ENCODE data around the gene E4F1. TPM values are rescaled to one million over a fixed set of nuclear protein-coding genes. Genes with fewer than 3 reads are reported as not detected.

E4F1 gene
- polyA plus RNA-seq, 3 donors: 4.9 to 50.9 (median 5.8) TPM

GRCh38 chr16:2181952-2182351 lies 41.4 kb upstream of the E4F1 start:
- DNase-seq: no peak
- Histone ChIP-seq H3K4me2 (replicated peaks; ENCODE audit: extremely low read depth, low read length, poor library complexity, severe bottlenecking) (no peak overlapping the region), H3K27me3 (ENCODE audit: control insufficient read depth in 2 of 2, insufficient read depth in 2 of 2, low read length in 2 of 2) (peaks cover 0 to 3% of the 10 kb centered on the region in 2 donors), H3K27ac (ENCODE audit: low read depth in 1 of 2, low read length in 2 of 2) (no peak overlapping the region), H3K4me3 (replicated peaks in 1 of 3; ENCODE audit: low read depth in 2 of 3, low read length in 3 of 3) (no peak overlapping the region), H2AFZ (ENCODE audit: insufficient read depth, low read depth, low read length, poor library complexity, severe bottlenecking) (no peak overlapping the region), H3K9ac (ENCODE audit: insufficient read depth, low read length, poor library complexity, severe bottlenecking) (no peak overlapping the region), H3K4me1 (ENCODE audit: control insufficient read depth in 1 of 2, insufficient read depth in 2 of 2, low read length in 2 of 2) (no peaks in the 10 kb centered on the region), H3K9me3 (replicated peaks in 1 of 2; ENCODE audit: control insufficient read depth in 1 of 2, insufficient read depth in 1 of 2, low read length in 2 of 2) (no peaks in the 10 kb centered on the region), H3K36me3 (replicated peaks in 1 of 2; ENCODE audit: control insufficient read depth in 1 of 2, insufficient read depth in 2 of 2, low read length in 2 of 2) (peaks cover 2 to 10% of the 10 kb centered on the region in 2 donors), H3K79me2 (ENCODE audit: insufficient read depth, low read length) (no peaks in the 10 kb centered on the region), H4K20me1 (ENCODE audit: insufficient read depth, low read length) (no peaks in the 10 kb centered on the region)
- peak overlapping the region in 2 of 7 donors; percentile 58 to 64 for H3K27ac Mint-ChIP-seq
- intact Hi-C loops (cut with micrococcal nuclease): no loop called here
- peaks cover 5 to 7% of the 10 kb centered on the region in 2 donors for H3K36me3 Mint-ChIP-seq
- peaks cover 0 to 2% (median 0%) of the 10 kb centered on the region in 7 donors for H3K9me3 Mint-ChIP-seq
- no peak for TF ChIP-seq CTCF (IDR thresholded peaks at IDR 0.05)
- no peaks in the 10 kb centered on the region for H3K4me1 Mint-ChIP-seq
- H3K4me3 Mint-ChIP-seq: no peak overlapping the region
- WGBS (ENCODE audit: insufficient coverage): 96% methylated on average over 19 of the region's 20 CpGs
- peaks cover 2 to 7% (median 3%) of the 10 kb centered on the region in 3 donors for H3K27me3 Mint-ChIP-seq (ENCODE audit: low read depth in 3 of 3)

DNA sequence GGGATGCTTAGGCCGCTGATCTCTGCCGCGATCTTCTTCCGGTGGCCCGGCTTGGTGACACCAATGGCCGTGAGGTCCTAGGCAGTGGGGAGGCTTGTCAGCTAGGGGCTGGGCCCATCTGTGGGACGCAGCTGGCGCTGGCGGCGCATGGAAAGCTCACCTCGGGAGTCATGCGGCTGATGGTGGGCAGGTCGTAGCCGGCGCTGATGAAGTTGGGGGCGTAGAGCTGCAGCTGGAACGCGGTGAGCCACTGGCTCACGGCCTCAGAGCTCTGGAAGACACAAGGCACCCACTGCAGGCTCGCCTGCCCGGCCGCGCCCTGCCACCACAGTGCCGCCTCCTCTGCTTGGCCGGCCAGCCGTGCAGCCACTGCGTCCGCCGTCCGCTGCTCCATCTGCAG lies 39.7 kb upstream of the E4F1 start:
- TF ChIP-seq CTCF (IDR thresholded peaks at IDR 0.05): no peak
- H3K4me2 ChIP-seq (replicated peaks; ENCODE audit: extremely low read depth, low read length, poor library complexity, severe bottlenecking): no peak overlapping the region
- no peaks in the 10 kb centered on the region for H3K4me1 ChIP-seq (ENCODE audit: control insufficient read depth in 1 of 2, insufficient read depth in 2 of 2, low read length in 2 of 2)
- peaks cover 0 to 3% of the 10 kb centered on the region in 2 donors for H3K27me3 ChIP-seq (ENCODE audit: control insufficient read depth in 2 of 2, insufficient read depth in 2 of 2, low read length in 2 of 2)
- H3K4me3 ChIP-seq (replicated peaks in 1 of 3; ENCODE audit: low read depth in 2 of 3, low read length in 3 of 3): no peak overlapping the region
- DNase-seq: no peak
- no peaks in the 10 kb centered on the region for H3K4me1 Mint-ChIP-seq
- no peak overlapping the region for H3K27ac ChIP-seq (ENCODE audit: low read depth in 1 of 2, low read length in 2 of 2)
- WGBS (ENCODE audit: insufficient coverage): 94% methylated on average over 30 of the region's 30 CpGs
- no peaks in the 10 kb centered on the region for H3K36me3 ChIP-seq (replicated peaks in 1 of 2; ENCODE audit: control insufficient read depth in 1 of 2, insufficient read depth in 2 of 2, low read length in 2 of 2)
- no peak overlapping the region for H3K4me3 Mint-ChIP-seq
- H3K9me3 Mint-ChIP-seq: peaks cover 0 to 2% (median 0%) of the 10 kb centered on the region in 7 donors
- intact Hi-C loops (cut with micrococcal nuclease): no loop called here
- H3K27ac Mint-ChIP-seq: no peak overlapping the region
- H3K9ac ChIP-seq (ENCODE audit: insufficient read depth, low read length, poor library complexity, severe bottlenecking): no peak overlapping the region
- no peaks in the 10 kb centered on the region for H3K9me3 ChIP-seq (replicated peaks in 1 of 2; ENCODE audit: control insufficient read depth in 1 of 2, insufficient read depth in 1 of 2, low read length in 2 of 2)
- H3K36me3 Mint-ChIP-seq: no peaks in the 10 kb centered on the region
- peaks cover 2 to 7% (median 5%) of the 10 kb centered on the region in 3 donors for H3K27me3 Mint-ChIP-seq (ENCODE audit: low read depth in 3 of 3)
- no peak overlapping the region for H2AFZ ChIP-seq (ENCODE audit: insufficient read depth, low read depth, low read length, poor library complexity, severe bottlenecking)
- no peaks in the 10 kb centered on the region for H4K20me1 ChIP-seq (ENCODE audit: insufficient read depth, low read length)
- H3K79me2 ChIP-seq (ENCODE audit: insufficient read depth, low read length): no peaks in the 10 kb centered on the region
